ENCODE measurements around the gene SUCO. TPM values are rescaled to one million over a fixed set of nuclear protein-coding genes. Genes with fewer than 3 reads are reported as not detected.

The SUCO gene
- total RNA-seq, 4 donors from 2014 or later, result 30.0 to 32.8 (median 30.7) TPM

DNA sequence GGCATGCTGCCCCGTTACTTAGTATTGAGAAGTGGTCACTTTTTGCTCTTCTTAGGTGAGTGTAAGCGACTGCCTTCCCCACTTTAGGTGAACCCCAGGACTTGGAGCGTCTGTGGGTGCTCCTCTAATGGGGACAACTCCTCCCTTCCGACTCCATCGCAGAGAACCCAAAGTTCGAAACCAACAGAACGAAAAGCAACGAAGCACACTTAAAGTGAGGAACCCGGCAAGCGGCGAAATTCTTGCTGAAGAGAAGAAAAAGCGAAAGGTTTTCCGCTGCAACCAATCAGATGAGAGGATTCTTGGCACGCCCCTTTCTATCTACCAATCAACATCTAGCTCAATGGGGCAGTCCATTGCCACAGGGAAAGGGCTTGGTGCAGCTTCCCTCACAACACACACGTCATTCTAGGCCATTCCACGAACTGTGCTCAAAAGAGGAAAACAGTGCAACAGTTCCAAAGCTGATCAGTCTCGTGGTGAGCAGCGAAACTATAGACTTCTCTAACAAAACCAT, 709 bp upstream of the SUCO start:
- intact Hi-C loops (cut with DNase I; ENCODE audit: low total_unique reads), result loop anchor here (10.0 kb wide), 1 partner anchor 87 kb away; the partner anchor contains the start of gene PIGC
- peak; percentile 96 to 98 for DNase-seq (ENCODE audit: low spot score in 2 of 2)
- peak in 1 of 2 donors; percentile 19 for TF ChIP-seq POLR2A (IDR thresholded peaks at IDR 0.05)
- no peak for TF ChIP-seq CTCF (IDR thresholded peaks at IDR 0.05)
- H3K4me3 ChIP-seq (ENCODE audit: low read depth, poor library complexity, severe bottlenecking), result peak overlapping the region; percentile 56
- 0 to 1% methylated on average over 18 of the region's 18 CpGs for WGBS, 2 donors

- 0% methylated on average over 23 of the region's 23 CpGs for WGBS, 2 donors
- TF ChIP-seq POLR2A (IDR thresholded peaks at IDR 0.05) (no peak), CTCF (IDR thresholded peaks at IDR 0.05) (no peak)
- peak overlapping the region; percentile 91 for H3K4me3 ChIP-seq (ENCODE audit: low read depth, poor library complexity, severe bottlenecking)
- intact Hi-C loops (cut with DNase I; ENCODE audit: low total_unique reads), result loop anchor here (10.0 kb wide), 1 partner anchor 89 kb away; the partner anchor contains the start of gene PIGC
- DNase-seq (ENCODE audit: low spot score in 2 of 2), result peak; percentile 52 to 88
Observed at GRCh38 chr1:172533513-172534151, 682 bp downstream of the SUCO start.

DNA sequence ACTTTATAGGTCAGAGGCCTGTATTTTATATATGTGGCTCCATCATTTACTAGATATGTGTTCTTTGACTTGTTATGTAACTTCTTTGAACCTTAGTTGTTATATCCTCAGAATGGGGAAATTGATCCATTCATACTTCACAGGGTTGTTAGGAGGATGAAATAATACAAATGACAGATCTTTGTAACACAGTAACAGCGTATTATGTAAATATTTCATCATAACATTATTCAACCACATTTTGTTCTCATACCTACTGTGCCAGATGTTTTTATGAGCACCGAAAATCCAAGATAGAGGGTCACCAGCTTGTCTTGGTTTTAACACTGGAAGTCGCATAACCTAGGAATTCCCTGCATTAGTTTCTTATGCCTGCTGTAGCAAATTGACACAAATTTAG, 3.3 kb downstream of the SUCO start:
- TF ChIP-seq POLR2A (IDR thresholded peaks at IDR 0.05) (no peak), CTCF (IDR thresholded peaks at IDR 0.05) (no peak)
- 71 to 86% methylated on average over 3 of the region's 3 CpGs for WGBS, 2 donors
- DNase-seq (ENCODE audit: low spot score in 2 of 2), result no peak
- intact Hi-C loops (cut with DNase I; ENCODE audit: low total_unique reads), result loop anchor here (10.0 kb wide), 1 partner anchor 91 kb away; the partner anchor contains the start of gene PIGC
- H3K4me3 ChIP-seq (ENCODE audit: low read depth, poor library complexity, severe bottlenecking), result no peak overlapping the region

DNA sequence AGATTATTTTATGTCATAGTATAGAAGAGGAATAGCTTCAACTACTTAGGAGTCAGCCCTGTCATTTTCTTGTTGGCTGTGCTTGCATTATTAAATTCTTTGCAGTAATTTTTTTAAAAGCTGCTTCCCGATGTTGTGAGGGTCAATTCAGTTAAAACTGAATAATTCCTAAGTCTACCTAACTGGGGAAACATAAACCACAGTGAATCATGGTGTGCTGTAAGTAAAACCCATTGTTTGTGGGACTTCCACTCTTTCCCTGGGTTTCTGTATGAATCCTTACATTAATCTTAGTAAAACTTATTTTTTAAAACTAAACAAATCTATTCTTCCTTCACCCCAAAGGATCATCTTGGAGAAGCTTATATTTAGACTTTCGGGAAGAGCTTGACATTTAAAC, 4.4 kb downstream of the SUCO start:
- intact Hi-C loops (cut with DNase I; ENCODE audit: low total_unique reads), result loop anchor here (10.0 kb wide), 1 partner anchor 93 kb away; the partner anchor contains the start of gene PIGC
- TF ChIP-seq POLR2A (IDR thresholded peaks at IDR 0.05), result no peak
- no peak for TF ChIP-seq CTCF (IDR thresholded peaks at IDR 0.05)
- 79 to 82% methylated on average over 2 of the region's 2 CpGs for WGBS, 2 donors
- no peak for DNase-seq (ENCODE audit: low spot score in 2 of 2)
- no peak overlapping the region for H3K4me3 ChIP-seq (ENCODE audit: low read depth, poor library complexity, severe bottlenecking)

- H3K4me3 ChIP-seq (ENCODE audit: low read depth, poor library complexity, severe bottlenecking), result no peak overlapping the region
- no peak for DNase-seq (ENCODE audit: low spot score in 2 of 2)
- intact Hi-C loops (cut with DNase I; ENCODE audit: low total_unique reads), result loop anchor here (10.0 kb wide), 1 partner anchor 93 kb away; the partner anchor contains the start of gene PIGC
- no peak for TF ChIP-seq CTCF (IDR thresholded peaks at IDR 0.05)
- no peak for TF ChIP-seq POLR2A (IDR thresholded peaks at IDR 0.05)
- WGBS, 2 donors, result 88 to 92% methylated on average over 5 of the region's 5 CpGs
Observed at GRCh38 chr1:172537827-172538391, 5.0 kb downstream of the SUCO start.

Measured in lower leg skin (tissue), 4 donors.